G401.6 (cell line): Measurements from ENCODE around the gene HSFY1.
"Not testable (repeated sequence)": the region's sequence is repeated elsewhere in the genome, so short reads cannot be mapped to it uniquely, and the experiment has no call there.

Experiments
- FAIRE-seq: peaks from 2 replicates; lab custom pipeline; 2012; peaks lifted over from hg19 to GRCh38; lab: Jason Lieb, UNC

Gene HSFY1, protein sequence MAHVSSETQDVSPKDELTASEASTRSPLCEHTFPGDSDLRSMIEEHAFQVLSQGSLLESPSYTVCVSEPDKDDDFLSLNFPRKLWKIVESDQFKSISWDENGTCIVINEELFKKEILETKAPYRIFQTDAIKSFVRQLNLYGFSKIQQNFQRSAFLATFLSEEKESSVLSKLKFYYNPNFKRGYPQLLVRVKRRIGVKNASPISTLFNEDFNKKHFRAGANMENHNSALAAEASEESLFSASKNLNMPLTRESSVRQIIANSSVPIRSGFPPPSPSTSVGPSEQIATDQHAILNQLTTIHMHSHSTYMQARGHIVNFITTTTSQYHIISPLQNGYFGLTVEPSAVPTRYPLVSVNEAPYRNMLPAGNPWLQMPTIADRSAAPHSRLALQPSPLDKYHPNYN

DNA sequence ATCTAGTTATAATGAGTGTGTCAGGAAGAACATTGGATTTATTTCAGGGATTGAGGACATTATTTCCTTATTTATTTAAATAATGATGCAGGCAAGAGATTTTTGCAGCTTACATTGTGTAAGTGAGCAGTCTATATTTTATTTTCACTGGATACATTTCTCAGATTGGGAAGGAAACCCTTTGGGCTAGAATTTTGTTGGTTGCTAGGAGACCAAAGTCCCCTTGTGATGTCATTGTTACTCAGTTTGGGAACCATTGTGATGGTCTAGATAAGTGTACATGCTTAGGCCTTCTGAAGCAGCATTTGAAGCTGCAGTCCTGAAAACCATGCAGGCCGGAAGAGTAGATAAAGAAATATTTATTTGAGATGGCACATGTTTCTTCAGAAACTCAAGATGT is at the start of gene HSFY1:
TSS of gene HSFY1 (plus strand) at position 301 of the 400 bp plus-strand sequence. CDS start at position 369, 68 bp downstream.
- not testable (repeated sequence) for FAIRE-seq

GRCh38 chrY:18504266-18504665 is 42.3 kb upstream of the HSFY1 start:
- FAIRE-seq, result not testable (repeated sequence)

GRCh38 chrY:18530995-18531655 is 15.4 kb upstream of the HSFY1 start:
- FAIRE-seq, result not testable (repeated sequence)

GRCh38 chrY:18538952-18539351 is 7.6 kb upstream of the HSFY1 start:
- not testable (repeated sequence) for FAIRE-seq

DNA sequence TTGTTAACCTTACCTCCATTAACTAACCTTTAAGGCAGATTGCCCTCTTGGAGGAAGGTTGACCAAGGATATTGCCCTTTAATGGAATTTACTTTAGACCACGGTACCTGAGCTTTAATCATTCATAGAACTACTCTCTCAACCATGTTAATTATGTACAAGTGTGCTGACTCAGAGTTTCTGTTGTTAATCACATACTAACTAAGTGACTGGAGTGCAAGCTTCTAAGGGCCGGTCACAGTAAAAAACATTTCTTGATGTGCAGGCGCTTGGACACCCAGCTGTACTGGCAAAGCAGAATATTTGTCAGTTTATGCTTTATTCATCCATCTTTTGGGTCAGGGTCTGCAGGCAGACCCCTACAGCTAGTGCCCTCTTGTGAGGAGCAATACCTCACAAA is 6.6 kb downstream of the HSFY1 start:
- FAIRE-seq, result not testable (repeated sequence)

DNA sequence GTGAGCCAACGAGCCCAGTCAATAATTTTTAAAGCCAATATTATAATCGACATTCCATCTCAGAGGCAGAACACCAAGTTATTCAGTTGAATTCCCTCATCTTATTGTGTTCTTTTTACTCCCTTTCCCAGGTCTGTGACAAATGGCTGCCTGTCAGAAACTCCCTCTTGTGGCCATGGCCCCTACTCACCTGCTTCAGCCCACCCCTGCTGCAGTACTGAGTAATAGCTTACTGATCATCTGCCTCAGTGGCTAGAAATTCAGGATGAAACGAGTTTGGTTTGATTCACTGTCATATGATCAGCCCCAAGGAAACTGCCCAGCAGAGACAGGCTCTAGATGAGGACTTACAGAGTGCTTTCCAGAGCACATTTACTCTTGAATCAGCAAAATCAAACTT is 19.4 kb downstream of the HSFY1 start:
- not testable (repeated sequence) for FAIRE-seq
